RWPE2 (cell line): Measurements from ENCODE around the gene ZNF157.
"Not testable (repeated sequence)": the region's sequence is repeated elsewhere in the genome, so short reads cannot be mapped to it uniquely, and the experiment has no call there.

Experiments
- ATAC-seq: fragments of 200-7000 bp; cut with Tn5 transposase; 3 replicates; pipeline ENCODE4 v1.9.1; 2021; ENCODE audit warnings: low read depth
- DNase-seq: peaks from one replicate; pipeline ENCODE4 v3.0.0-alpha.2; 2020; ENCODE audit warnings: low spot score
- H3K27ac ChIP-seq: fragments of 450-650 bp; 2 replicates; pipeline ENCODE4 v1.5.1; 2017; ENCODE audit warnings: mild to moderate bottlenecking; ENCODE audit not compliant: poor library complexity, severe bottlenecking
- H3K27me3 ChIP-seq: fragments of 250-450 bp; sonication (Bioruptor Pico); 2 replicates; pipeline ENCODE4 v1.5.1; 2021; ENCODE audit warnings: mild to moderate bottlenecking, moderate library complexity; ENCODE audit not compliant: insufficient read depth, poor library complexity, severe bottlenecking
- H3K36me3 ChIP-seq: fragments of 250-450 bp; sonication (Bioruptor Pico); 2 replicates; pipeline ENCODE4 v1.5.1; 2020; ENCODE audit warnings: low read depth, mild to moderate bottlenecking, moderate library complexity
- H3K4me1 ChIP-seq: fragments of 250-450 bp; sonication (Bioruptor Pico); 2 replicates; pipeline ENCODE4 v1.5.1; 2021; ENCODE audit warnings: mild to moderate bottlenecking, moderate library complexity; ENCODE audit not compliant: insufficient read depth, poor library complexity, severe bottlenecking
- H3K4me3 ChIP-seq: fragments of 250-450 bp; sonication (Bioruptor Pico); 2 replicates; pipeline ENCODE4 v1.5.1; 2021; ENCODE audit warnings: mild to moderate bottlenecking, moderate library complexity; ENCODE audit not compliant: severe bottlenecking
- H3K9me3 ChIP-seq: fragments of 250-450 bp; sonication (Bioruptor Pico); 2 replicates; pipeline ENCODE4 v1.5.1; 2021; ENCODE audit warnings: mild to moderate bottlenecking, moderate library complexity; ENCODE audit not compliant: severe bottlenecking
- CTCF ChIP-seq: fragments of 450-650 bp; IDR thresholded peaks from one replicate; pipeline ENCODE4 v1.5.1; 2017; ENCODE audit warnings: mild to moderate bottlenecking, moderate library complexity; ENCODE audit not compliant: poor library complexity, severe bottlenecking

The ZNF157 gene

GRCh38 chrX:47366041-47366722, 4.2 kb upstream of the ZNF157 start:
- Histone ChIP-seq H3K27ac (peak overlapping the region; percentile 24), H3K4me3 (peak overlapping the region; percentile 36), H3K9me3 (no peaks in the 10 kb centered on the region), H3K27me3 (no peaks in the 10 kb centered on the region), H3K36me3 (no peaks in the 10 kb centered on the region), H3K4me1 (peaks cover 7% of the 10 kb centered on the region)
- ATAC-seq (peak; percentile 68), DNase-seq (peak; percentile 62)
- no peak for TF ChIP-seq CTCF

- no peak for TF ChIP-seq CTCF
- Histone ChIP-seq H3K27ac (no peak overlapping the region), H3K4me1 (no peaks in the 10 kb centered on the region), H3K9me3 (no peaks in the 10 kb centered on the region), H3K36me3 (no peaks in the 10 kb centered on the region), H3K27me3 (no peaks in the 10 kb centered on the region), H3K4me3 (no peak overlapping the region)
- DNase-seq, result no peak
- ATAC-seq, result no peak
Measured at GRCh38 chrX:47373198-47373597, 2.8 kb downstream of the ZNF157 start.

GRCh38 chrX:47380268-47380667, 9.9 kb downstream of the ZNF157 start:
- no peak for DNase-seq
- no peaks in the 10 kb centered on the region for H3K36me3 ChIP-seq
- ATAC-seq, result no peak
- no peaks in the 10 kb centered on the region for H3K9me3 ChIP-seq
- no peak for TF ChIP-seq CTCF
- no peaks in the 10 kb centered on the region for H3K4me1 ChIP-seq
- no peak overlapping the region for H3K27ac ChIP-seq
- H3K4me3 ChIP-seq, result no peak overlapping the region
- H3K27me3 ChIP-seq, result no peaks in the 10 kb centered on the region

GRCh38 chrX:47380837-47381236, 10.5 kb downstream of the ZNF157 start:
- H3K27me3 ChIP-seq, ATAC-seq, H3K4me3 ChIP-seq, H3K4me1 ChIP-seq, H3K9me3 ChIP-seq, H3K27ac ChIP-seq, DNase-seq, H3K36me3 ChIP-seq: not testable (repeated sequence)

GRCh38 chrX:47384502-47384901, 14.1 kb downstream of the ZNF157 start:
- no peaks in the 10 kb centered on the region for H3K36me3 ChIP-seq
- no peaks in the 10 kb centered on the region for H3K4me1 ChIP-seq
- ATAC-seq (peak; percentile 64; the same call in 2 of the 3 replicates), DNase-seq (peak; percentile 38)
- H3K27ac ChIP-seq, result no peak overlapping the region
- peak; percentile 71 for TF ChIP-seq CTCF
- no peaks in the 10 kb centered on the region for H3K9me3 ChIP-seq
- H3K27me3 ChIP-seq, result no peaks in the 10 kb centered on the region
- no peak overlapping the region for H3K4me3 ChIP-seq
